ENCODE results near the gene PLCL2.

The PLCL2 gene

GRCh38 chr3:16896094-16896627 lies 11.4 kb downstream of the PLCL2 start:
- DNase-seq = no peak

- DNase-seq = no peak
Observed at GRCh38 chr3:16896820-16897219, 12.1 kb downstream of the PLCL2 start.

- no peak for DNase-seq
Observed at GRCh38 chr3:16897254-16897926, 12.6 kb downstream of the PLCL2 start.

- no peak for DNase-seq
Observed at GRCh38 chr3:16898595-16899395, 14.0 kb downstream of the PLCL2 start.

- DNase-seq = no peak
Observed at GRCh38 chr3:16899919-16900318, 15.2 kb downstream of the PLCL2 start.

- DNase-seq = no peak
Observed at GRCh38 chr3:16900779-16901440, 16.2 kb downstream of the PLCL2 start.

- DNase-seq = no peak
Observed at GRCh38 chr3:16904423-16905417, 20.0 kb downstream of the PLCL2 start.

GRCh38 chr3:16905704-16906103 lies 20.9 kb downstream of the PLCL2 start:
- no peak for DNase-seq

- no peak for DNase-seq
Observed at GRCh38 chr3:16906682-16907081, 21.9 kb downstream of the PLCL2 start.

GRCh38 chr3:16907243-16907642 lies 22.5 kb downstream of the PLCL2 start:
- DNase-seq = no peak

- DNase-seq = no peak
Observed at GRCh38 chr3:16908016-16908807, 23.5 kb downstream of the PLCL2 start.

- DNase-seq = no peak
Observed at GRCh38 chr3:16908896-16909295, 24.1 kb downstream of the PLCL2 start.

- DNase-seq = no peak
Observed at GRCh38 chr3:16909802-16910201, 25.0 kb downstream of the PLCL2 start.

- DNase-seq = no peak
Observed at GRCh38 chr3:16910207-16910606, 25.5 kb downstream of the PLCL2 start.

GRCh38 chr3:16911916-16912315 lies 27.2 kb downstream of the PLCL2 start:
- DNase-seq = no peak

- DNase-seq = no peak
Observed at GRCh38 chr3:16912400-16913263, 27.9 kb downstream of the PLCL2 start.

GRCh38 chr3:16913264-16913580 lies 28.5 kb downstream of the PLCL2 start:
- no peak for DNase-seq

GRCh38 chr3:16916840-16917239 lies 32.1 kb downstream of the PLCL2 start:
- DNase-seq = no peak

GRCh38 chr3:16917256-16917935 lies 32.6 kb downstream of the PLCL2 start:
- DNase-seq = no peak

Measured in stimulated activated CD4-positive, alpha-beta T cell treated with anti-CD3 and anti-CD28 coated beads, Interleukin-2, amount 100 ng/mL, for 48 hours (primary cell).